ENCODE results near the gene DOCK6. TPM values are rescaled to one million over a fixed set of nuclear protein-coding genes. Genes with fewer than 3 reads are reported as not detected.

DOCK6 gene
- polyA plus RNA-seq, 1 donor from 2014 or later: not detected

DNA sequence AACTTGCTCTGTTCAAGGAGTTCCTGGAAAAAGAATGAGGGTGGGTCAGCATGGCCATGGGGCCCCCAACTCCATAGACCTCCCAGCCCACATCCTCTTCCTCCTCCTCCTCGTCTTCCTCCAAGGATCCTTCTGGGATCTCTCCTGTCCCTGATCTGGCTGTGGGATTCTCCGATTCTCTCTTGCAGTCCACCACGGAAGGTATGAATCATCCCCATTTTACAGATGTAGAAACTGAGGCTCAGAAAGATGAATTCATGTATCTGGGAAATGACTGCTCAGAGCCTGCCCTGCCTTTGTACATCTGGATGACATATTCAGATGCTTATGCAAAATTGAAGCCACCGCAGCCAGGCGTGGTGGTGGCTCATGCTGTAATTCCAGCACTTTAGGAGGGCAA lies 62.8 kb downstream of the DOCK6 start:
- H3K79me2 ChIP-seq (replicated peaks; ENCODE audit: insufficient read depth, low read length): no peaks in the 10 kb centered on the region
- no peaks in the 10 kb centered on the region for H4K20me1 ChIP-seq (ENCODE audit: insufficient read depth)
- TF ChIP-seq EP300 (conservative IDR thresholded peaks at IDR 0.05; ENCODE audit: poor library complexity, severe bottlenecking) (no peak), MXI1 (conservative IDR thresholded peaks at IDR 0.05; ENCODE audit: poor library complexity, severe bottlenecking) (no peak), RAD21 (conservative IDR thresholded peaks at IDR 0.05) (no peak), POLR2AphosphoS5 (IDR thresholded peaks at IDR 0.05) (no peak), EZH2 (IDR thresholded peaks at IDR 0.05; ENCODE audit: borderline replicate concordance, insufficient read depth, low read length, poor library complexity, severe bottlenecking) (no peak), SMC3 (conservative IDR thresholded peaks at IDR 0.05; ENCODE audit: poor library complexity) (no peak), TAF1 (IDR thresholded peaks at IDR 0.05; ENCODE audit: low read depth) (no peak)
- TF ChIP-seq, protein P1, sequence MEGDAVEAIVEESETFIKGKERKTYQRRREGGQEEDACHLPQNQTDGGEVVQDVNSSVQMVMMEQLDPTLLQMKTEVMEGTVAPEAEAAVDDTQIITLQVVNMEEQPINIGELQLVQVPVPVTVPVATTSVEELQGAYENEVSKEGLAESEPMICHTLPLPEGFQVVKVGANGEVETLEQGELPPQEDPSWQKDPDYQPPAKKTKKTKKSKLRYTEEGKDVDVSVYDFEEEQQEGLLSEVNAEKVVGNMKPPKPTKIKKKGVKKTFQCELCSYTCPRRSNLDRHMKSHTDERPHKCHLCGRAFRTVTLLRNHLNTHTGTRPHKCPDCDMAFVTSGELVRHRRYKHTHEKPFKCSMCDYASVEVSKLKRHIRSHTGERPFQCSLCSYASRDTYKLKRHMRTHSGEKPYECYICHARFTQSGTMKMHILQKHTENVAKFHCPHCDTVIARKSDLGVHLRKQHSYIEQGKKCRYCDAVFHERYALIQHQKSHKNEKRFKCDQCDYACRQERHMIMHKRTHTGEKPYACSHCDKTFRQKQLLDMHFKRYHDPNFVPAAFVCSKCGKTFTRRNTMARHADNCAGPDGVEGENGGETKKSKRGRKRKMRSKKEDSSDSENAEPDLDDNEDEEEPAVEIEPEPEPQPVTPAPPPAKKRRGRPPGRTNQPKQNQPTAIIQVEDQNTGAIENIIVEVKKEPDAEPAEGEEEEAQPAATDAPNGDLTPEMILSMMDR (IDR thresholded peaks at IDR 0.05; ENCODE audit: poor library complexity, severe bottlenecking): no peak
- TF ChIP-seq, protein P2, sequence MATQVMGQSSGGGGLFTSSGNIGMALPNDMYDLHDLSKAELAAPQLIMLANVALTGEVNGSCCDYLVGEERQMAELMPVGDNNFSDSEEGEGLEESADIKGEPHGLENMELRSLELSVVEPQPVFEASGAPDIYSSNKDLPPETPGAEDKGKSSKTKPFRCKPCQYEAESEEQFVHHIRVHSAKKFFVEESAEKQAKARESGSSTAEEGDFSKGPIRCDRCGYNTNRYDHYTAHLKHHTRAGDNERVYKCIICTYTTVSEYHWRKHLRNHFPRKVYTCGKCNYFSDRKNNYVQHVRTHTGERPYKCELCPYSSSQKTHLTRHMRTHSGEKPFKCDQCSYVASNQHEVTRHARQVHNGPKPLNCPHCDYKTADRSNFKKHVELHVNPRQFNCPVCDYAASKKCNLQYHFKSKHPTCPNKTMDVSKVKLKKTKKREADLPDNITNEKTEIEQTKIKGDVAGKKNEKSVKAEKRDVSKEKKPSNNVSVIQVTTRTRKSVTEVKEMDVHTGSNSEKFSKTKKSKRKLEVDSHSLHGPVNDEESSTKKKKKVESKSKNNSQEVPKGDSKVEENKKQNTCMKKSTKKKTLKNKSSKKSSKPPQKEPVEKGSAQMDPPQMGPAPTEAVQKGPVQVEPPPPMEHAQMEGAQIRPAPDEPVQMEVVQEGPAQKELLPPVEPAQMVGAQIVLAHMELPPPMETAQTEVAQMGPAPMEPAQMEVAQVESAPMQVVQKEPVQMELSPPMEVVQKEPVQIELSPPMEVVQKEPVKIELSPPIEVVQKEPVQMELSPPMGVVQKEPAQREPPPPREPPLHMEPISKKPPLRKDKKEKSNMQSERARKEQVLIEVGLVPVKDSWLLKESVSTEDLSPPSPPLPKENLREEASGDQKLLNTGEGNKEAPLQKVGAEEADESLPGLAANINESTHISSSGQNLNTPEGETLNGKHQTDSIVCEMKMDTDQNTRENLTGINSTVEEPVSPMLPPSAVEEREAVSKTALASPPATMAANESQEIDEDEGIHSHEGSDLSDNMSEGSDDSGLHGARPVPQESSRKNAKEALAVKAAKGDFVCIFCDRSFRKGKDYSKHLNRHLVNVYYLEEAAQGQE (IDR thresholded peaks at IDR 0.05; ENCODE audit: borderline replicate concordance): no peak
- no peak overlapping the region for H3K4me3 ChIP-seq (ENCODE audit: low read length)
- H3K27ac ChIP-seq (ENCODE audit: low read length): no peak overlapping the region
- H3K4me2 ChIP-seq (ENCODE audit: low read length): no peak overlapping the region
- H2AFZ ChIP-seq (ENCODE audit: low read depth, low read length): no peak overlapping the region
- no peaks in the 10 kb centered on the region for H3F3A ChIP-seq (ENCODE audit: insufficient read depth, low read length, poor library complexity, severe bottlenecking)
- H3K36me3 ChIP-seq (ENCODE audit: insufficient read depth, low read length): no peaks in the 10 kb centered on the region
- no peak overlapping the region for H3K9ac ChIP-seq (ENCODE audit: low read length)
- peaks cover 10% of the 10 kb centered on the region for H3K27me3 ChIP-seq (ENCODE audit: insufficient read depth, low read depth, low read length)
- H3K9me2 ChIP-seq (ENCODE audit: insufficient read depth, low read length): no peaks in the 10 kb centered on the region
- H3K9me3 ChIP-seq (ENCODE audit: low read length): no peaks in the 10 kb centered on the region

DNA sequence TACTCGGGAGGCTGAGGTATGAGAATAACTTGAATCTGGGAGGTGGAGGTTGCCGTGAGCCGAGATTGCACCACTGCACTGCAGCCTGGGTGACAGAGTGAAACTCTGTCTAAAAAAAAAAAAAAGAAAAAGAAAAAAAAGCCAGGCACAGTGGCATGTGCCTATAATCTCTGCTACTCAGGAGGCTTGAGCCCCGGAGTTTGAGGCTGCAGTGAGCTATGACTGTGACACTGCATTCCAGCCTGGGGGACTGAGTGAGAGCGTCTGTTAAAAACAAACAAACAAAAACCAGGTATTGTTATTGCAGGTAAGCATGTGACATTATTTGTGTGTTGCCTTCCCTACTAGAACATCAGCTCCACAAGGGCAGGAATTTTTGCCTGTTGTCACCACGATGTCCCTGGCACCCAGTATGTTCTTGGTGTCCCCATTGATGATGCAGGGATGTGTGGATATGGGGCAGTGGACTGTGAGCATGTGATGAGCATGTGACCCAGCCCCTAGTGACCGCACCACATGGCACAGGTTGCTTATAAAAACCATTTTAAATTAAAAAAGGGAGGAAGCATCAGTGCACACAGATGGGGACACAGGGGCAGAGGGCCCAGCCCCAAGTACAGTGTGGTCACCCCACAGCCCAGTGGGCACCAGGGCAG lies 63.4 kb downstream of the DOCK6 start:
- Histone ChIP-seq H3K79me2 (replicated peaks; ENCODE audit: insufficient read depth, low read length) (no peaks in the 10 kb centered on the region), H3K9ac (ENCODE audit: low read length) (no peak overlapping the region), H3K4me3 (ENCODE audit: low read length) (no peak overlapping the region), H3F3A (ENCODE audit: insufficient read depth, low read length, poor library complexity, severe bottlenecking) (no peaks in the 10 kb centered on the region), H3K9me3 (ENCODE audit: low read length) (no peaks in the 10 kb centered on the region), H2AFZ (ENCODE audit: low read depth, low read length) (no peak overlapping the region), H3K36me3 (ENCODE audit: insufficient read depth, low read length) (no peaks in the 10 kb centered on the region), H4K20me1 (ENCODE audit: insufficient read depth) (no peaks in the 10 kb centered on the region), H3K9me2 (ENCODE audit: insufficient read depth, low read length) (no peaks in the 10 kb centered on the region), H3K27ac (ENCODE audit: low read length) (no peak overlapping the region), H3K27me3 (ENCODE audit: insufficient read depth, low read depth, low read length) (peaks cover 10% of the 10 kb centered on the region), H3K4me2 (ENCODE audit: low read length) (no peak overlapping the region)
- TF ChIP-seq MXI1 (conservative IDR thresholded peaks at IDR 0.05; ENCODE audit: poor library complexity, severe bottlenecking): no peak
- TF ChIP-seq EP300 (conservative IDR thresholded peaks at IDR 0.05; ENCODE audit: poor library complexity, severe bottlenecking): no peak
- TF ChIP-seq TAF1 (IDR thresholded peaks at IDR 0.05; ENCODE audit: low read depth): no peak
- TF ChIP-seq EZH2 (IDR thresholded peaks at IDR 0.05; ENCODE audit: borderline replicate concordance, insufficient read depth, low read length, poor library complexity, severe bottlenecking): no peak
- TF ChIP-seq POLR2AphosphoS5 (IDR thresholded peaks at IDR 0.05): no peak
- TF ChIP-seq RAD21 (conservative IDR thresholded peaks at IDR 0.05): no peak

Data from neural cell (in vitro differentiated cells).